GM19455 (cell line): ENCODE results near the gene OR2A42.
"Not testable (repeated sequence)": the region's sequence is repeated elsewhere in the genome, so short reads cannot be mapped to it uniquely, and the experiment has no call there.

Experiments used
- ATAC-seq: cut with Tn5 transposase; IDR thresholded peaks from one replicate; pipeline ENCODE4 v1.9.1; 2021; ENCODE audit not compliant: unreplicated experiment

Gene OR2A42, protein sequence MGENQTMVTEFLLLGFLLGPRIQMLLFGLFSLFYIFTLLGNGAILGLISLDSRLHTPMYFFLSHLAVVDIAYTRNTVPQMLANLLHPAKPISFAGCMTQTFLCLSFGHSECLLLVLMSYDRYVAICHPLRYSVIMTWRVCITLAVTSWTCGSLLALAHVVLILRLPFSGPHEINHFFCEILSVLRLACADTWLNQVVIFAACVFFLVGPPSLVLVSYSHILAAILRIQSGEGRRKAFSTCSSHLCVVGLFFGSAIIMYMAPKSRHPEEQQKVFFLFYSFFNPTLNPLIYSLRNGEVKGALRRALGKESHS

DNA sequence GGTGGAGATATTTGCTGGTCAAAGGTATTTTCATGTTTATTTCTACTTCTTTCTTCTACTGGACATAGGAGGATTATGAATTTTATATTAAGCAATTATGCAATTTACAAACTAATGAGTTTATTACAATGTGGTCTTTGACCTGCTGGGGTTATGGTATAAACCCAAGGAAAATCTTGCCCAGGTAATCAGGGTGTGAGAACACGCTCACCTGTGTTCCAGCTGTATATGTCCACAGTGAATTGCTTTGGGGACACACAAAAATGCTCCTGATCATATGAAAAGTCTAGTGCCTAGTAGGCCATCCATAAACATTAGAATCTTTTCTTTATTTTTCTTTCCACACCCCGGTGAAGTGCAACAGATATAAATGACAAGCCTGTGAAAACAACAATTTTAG, at the start of gene OR2A42:
Gene OR2A42, minus strand, starts transcription at position 241 of the 400 bp plus-strand sequence. CDS start 6,762 bp downstream, outside the sequence.
- not testable (repeated sequence) for ATAC-seq

DNA sequence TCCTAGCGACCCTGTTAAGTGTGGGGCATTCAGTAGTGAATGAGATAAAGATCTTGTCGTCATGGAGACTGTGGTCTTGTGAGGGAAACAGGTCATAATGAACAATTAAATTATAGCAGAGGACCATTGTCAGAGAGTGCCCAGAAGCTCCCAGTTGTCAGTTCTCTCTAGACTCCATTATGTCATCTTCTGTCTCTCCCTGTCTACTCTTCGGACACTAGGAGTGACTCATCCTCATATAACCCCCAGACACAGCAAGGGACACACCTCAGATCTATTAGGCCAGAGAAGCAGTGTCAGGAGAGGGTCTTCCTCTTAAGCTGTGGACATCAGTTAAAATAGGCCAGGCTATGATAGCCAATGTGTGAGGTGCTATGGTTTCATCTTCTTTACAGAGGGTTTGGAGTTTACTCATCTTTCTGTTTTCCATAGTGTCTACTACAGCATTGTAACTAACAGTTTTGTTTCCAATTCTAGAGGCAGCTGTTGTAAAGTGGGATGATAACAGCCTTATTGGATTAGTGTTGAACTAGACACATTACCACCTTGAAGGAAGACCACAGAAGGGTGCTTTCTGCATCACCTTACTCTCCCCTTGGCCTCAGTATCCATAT, 47.9 kb upstream of the OR2A42 start:
- not testable (repeated sequence) for ATAC-seq

DNA sequence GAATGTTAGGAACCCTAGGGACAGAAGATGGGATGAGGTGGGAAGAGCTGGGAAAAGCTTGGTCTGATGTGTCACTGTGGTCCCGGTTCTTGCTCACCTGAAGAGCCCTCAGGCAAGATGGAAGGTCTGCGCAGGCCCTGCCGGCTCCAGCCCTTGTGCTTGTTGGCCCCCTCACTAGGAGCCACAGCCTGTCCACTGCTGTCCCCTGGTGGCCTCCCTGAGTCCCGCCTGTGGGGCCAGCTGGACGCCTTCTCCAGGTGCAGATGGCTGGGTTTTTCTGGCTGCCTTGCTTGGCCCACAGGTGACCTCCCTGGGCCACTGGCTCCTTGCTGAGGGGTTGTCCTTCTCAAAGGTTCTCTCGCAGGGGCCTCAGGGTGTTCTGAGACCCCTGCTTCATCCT, 44.3 kb upstream of the OR2A42 start:
- not testable (repeated sequence) for ATAC-seq

DNA sequence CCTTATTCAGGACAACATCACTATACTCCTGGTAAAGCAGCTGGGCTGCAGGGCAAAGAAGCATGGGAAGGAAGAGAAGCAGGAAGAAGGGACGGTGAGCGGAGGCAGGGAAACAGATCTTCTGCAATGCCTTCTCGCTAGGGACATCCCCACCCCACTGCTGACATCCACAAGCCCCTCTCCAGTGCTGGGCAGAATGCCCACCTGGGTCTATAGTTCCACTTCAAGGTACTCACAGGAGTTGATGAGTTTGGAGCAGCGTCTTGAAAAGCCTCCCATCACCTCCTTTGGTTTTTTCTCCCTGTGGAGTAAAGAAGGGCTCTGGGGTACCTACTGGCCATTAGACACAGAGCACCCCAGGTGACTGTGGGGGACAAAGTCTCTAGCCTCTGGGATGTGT, 43.1 kb upstream of the OR2A42 start:
- ATAC-seq, result not testable (repeated sequence)

DNA sequence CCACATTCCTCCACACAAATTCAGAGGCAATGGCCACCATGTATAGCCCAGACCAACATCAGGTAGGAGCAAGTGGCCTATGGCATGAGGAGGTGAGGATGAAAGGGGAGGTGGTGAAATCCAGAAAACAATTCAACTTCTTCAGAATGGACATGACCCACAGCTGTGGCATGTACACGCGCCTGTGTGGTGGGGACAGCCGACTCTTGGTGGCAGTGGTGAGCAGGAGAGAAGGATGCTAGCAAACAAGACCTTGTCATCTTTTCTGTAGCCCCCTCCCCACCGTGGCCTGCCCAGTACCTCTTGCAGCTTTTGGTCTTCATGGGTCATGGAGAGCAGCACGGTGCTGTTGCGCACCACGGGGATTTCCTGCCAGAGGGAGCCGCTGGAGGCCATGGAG, 42.6 kb upstream of the OR2A42 start:
- ATAC-seq, result not testable (repeated sequence)

DNA sequence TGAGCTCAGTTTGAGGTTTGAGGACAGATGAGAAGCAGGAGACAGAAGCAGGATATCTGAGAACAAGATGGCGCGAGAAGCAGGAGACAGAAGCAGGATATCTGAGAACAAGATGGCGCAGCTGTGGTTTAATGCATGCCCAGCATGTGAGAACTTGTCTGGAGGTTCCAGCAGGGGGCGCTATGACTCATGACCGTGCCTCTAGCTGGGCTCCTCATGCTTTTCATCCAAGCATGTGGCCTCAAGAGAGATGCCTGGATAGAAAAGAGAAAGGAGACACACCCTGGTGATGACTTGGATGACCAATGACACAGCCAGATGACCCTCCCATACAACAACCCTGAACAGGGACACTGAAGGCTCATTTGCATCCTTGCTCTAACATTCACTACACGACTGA, 40.6 kb upstream of the OR2A42 start:
- not testable (repeated sequence) for ATAC-seq

DNA sequence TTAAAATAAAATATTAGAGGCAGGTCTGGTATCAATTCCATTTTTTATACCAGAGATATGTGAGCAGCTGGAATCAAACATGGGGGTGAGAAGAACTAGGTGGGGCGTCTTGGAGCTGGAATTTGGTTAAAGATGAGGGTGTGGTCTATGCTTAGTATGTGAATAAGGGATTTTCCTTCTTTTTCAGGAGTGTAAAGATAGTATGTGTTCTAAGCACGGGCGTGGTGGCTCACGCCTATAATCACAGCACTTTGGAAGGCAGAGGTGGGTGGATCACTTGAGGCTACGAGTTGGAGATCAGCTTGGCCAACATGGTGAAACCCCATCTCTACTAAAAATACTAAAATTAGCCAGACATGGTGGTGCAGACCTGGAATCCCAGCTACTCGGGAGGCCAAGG, 35.9 kb upstream of the OR2A42 start:
- not testable (repeated sequence) for ATAC-seq

DNA sequence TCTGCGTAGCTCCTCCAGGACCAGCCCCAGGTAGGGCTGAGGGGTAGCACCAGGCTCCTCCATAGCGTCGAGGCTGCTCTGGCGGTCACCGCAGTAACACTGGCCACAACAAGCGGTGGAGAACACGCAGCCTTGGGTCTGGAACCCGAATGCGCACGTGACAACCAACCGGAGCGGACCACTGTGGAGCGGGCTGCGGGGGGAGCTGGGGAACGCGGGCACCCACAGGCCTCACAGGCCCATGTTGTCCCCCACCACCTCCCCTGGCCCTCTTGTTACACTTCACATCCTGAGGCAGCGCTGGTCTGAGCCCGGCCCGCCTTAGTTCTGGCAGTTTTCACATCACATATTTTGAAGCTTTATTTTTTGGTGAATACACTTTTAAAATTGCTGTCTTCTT, 29.8 kb upstream of the OR2A42 start, which contains the start of gene CTAGE8:
Gene CTAGE8, minus strand, starts transcription at position 101 of the 400 bp plus-strand sequence. Its CDS starts 38 bp downstream, at position 63.
- not testable (repeated sequence) for ATAC-seq

DNA sequence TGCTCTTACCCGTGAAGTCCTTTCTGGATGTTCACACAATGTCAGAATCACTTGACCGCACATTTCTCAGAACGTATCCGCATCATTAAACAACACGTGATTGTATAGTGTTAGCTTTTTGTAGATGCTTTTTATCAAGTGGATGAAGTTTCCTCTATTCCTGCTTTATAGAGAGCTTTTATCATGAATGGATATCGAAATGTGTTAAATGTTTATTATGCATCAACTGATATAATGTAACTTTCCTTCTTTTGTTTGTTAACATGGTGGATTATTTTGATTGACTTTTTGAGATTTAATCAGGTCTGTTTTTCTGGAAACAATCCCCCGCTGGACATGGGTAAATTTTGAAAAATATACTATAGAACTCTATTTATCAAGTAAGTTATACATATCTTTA, 25.3 kb upstream of the OR2A42 start, which contains the start of gene OR2A7:
Gene OR2A7, minus strand, starts transcription at position 101 of the 400 bp plus-strand sequence. CDS start 5,164 bp downstream, outside the sequence.
- ATAC-seq, result not testable (repeated sequence)

DNA sequence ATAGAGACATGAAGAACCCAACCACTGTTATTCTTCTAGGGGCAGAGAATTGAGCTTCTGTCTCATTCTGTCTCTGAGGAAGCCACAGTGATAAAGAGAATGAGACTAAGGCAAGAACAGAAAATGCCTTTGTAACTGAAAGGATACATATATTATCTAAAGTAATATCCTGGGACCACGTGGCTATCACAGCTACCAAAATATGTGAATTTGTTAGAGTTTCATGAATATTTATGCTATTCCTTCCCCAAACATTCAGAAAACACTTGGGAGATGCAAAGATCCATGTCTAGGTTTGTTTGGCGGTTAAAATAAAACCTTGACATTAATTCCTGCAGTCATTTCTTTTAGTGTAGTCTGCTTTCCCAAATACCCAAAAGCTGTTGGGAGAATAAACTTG, 22.7 kb upstream of the OR2A42 start:
- not testable (repeated sequence) for ATAC-seq

DNA sequence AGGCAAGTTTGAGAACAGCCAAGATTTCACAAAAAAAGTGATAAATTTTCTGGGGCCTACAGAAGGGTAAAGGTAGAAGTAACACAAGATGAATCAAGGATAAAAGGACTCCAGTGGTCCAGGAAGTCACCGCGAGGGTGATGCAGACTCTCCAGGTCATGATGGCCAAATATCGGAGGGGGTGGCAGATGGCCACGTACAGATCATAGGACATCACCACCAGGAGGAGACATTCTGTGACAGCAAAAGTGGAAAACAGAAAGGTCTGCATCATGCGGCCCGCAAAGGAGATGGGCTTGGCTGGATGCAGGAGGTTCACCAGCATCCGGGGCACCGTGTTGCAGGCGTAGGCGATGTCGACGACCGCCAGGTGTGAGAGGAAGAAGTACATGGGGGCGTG, 19.7 kb upstream of the OR2A42 start:
- ATAC-seq, result not testable (repeated sequence)

DNA sequence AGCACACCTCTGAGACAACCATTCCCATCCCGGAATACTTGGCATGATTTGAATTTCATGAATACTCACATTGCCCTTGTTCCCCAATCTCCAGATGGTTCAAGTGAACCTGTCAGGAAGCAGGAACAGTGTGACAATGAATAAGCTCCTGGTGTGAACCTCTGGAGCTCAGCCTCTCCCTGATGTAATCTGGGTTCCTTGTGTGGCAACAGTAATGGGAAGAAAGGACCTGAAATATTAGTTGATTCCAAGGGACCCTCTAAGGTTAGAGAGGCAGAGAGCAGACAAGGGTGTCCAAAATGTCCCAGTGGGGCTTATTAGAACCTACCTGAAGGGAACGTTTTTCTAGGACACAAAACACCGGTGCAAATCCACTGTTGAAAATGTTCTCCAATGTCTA, 16.7 kb upstream of the OR2A42 start:
- ATAC-seq, result no peak

DNA sequence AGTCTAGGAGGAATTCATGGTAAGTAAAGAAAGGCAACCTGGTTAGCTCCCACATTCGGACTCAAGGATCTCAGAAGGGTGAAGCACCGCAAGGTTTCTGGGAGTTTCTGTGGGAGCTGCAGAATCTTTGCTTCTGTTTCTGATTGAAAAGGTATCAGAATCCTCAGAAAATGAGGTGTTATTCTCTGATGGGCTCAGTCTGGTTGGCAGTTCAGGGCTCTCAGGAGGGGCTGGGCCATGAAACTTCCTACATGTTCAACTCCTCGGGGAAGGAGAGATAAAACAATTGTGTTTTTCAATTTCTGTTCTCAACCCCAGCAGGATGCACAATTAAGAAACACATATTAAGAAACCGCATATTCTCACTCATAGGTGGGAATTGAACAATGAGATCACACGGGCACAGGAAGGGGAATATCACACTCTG, 16.1 kb upstream of the OR2A42 start:
- no peak for ATAC-seq

DNA sequence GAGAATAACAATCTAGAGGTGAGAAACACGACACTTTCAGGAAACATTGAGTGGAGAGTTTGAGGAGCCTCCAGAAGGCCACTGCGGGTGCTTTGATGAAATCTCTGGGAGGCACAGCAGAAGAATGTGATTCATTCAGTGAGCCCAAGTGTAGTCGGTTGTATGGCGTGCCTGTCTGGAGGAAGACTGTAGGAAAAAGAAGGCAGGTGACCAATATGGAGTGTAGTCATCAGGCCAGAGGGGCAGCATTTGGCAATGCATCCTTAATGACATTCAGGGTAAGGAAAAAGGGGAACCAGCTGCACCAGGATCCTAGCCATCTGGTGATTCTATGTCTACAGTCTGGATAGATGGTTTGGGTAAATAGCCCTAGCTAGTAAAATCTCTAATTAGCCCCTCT, 12.9 kb upstream of the OR2A42 start:
- ATAC-seq, result not testable (repeated sequence)

DNA sequence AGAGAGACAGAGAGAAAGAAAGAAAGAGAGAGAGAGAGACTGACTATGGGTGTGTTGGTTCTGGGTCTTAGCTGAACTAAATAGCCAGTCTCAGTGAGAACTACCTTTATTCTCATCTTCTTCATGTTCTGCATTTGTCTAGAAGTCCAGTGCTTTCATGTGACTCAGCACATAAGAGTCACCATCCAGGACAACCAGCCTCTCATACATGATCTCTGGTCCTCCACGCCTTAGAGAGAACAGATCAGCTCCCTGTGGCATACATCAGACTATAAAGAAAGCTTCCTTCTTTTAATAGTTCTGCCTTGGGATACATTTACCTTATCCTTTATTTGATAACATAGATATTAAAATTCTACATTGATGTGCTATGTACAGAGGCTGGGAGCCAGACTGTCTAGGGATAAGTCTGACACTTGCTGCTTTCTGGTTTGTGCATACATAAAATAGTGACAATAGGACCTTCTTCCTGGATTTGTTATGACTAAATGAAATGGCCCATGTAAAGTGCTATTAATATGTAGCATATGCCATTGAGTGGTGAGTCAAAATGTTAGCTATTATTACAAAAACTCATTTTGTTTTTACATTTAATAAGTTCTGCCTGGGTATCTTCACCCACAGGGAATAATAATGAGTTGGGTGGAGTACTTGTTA, 8.4 kb upstream of the OR2A42 start:
- ATAC-seq, result not testable (repeated sequence)

DNA sequence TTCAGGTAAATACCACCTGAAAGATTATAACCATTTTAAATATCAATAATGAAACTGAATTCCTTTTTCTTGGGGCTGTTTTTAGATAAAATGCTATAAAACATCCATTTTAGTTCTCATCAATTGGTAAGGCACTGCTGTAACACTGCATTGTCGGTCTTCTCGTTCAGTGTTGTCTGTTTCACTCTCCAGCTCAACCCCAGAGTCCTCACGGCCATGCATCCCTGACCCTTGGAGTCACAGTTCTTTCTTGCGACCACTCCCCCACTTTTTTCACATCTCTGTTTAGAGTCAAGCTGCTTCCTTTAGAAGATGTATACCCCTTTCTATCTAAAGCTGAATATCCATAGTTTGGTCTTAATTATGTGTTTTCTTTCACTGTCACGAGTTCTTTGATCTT, 7.6 kb upstream of the OR2A42 start:
- ATAC-seq, result not testable (repeated sequence)

DNA sequence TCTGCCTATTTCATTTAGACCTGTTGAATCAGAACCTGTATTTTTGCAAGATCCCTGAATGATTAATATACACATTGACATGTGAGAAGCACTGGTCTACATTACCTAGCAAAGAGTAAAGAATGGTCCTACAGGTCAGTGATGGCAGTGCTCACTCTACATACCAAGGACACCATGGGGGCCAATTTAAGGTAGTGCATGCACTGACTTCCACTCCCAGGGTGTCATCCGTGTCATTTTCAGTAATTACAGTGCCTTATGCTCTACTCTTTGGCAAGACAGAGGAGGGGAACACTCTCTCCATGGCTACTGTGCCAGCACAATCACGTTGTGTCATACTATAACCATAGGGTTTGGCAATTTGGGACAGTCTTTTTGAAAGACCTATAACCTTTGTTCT, 6.0 kb upstream of the OR2A42 start:
- ATAC-seq, result not testable (repeated sequence)

DNA sequence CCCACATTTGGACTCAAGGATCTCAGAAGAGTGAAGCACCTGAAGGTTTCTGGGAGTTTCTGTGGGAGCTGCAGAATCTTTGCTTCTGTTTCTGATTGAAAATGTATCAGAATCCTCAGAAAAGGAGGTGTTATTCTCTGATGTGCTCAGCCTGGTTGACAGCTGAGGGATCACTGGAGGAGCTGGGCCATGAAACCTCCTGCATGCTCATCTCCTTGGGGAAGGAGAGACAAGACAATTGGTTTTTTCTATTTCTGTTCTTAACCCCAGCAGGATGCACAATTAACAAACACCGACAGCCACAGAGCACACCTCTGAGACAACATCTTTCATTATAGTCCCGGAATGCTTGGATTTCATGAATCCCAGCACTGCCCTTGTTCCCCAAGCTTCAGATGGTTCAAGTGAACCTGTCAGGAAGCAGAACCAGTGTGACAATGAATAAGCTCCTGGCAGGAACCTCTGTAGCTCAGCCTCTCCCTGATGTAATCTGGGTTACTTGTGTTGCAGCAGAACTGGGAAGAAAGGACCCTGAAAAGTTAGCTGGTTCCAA, 799 bp downstream of the OR2A42 start:
- not testable (repeated sequence) for ATAC-seq

DNA sequence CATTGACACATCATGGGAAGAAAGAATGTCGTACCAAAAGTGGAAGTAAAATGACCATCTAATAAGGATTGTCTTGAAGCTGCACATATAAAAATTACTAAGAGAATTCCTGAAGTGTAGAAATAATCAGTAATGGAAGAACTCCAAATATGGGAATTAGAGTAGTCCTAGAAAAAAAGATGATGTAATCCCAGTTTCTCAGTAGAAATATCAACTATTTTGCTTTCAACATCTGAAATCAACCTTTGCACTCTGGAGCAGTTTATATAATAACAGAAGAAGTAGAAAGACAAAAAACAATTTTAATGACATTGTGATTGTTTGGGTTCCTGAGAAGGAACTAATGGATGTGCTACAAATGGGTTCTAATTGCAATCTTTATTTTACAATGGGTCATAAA, 6.4 kb downstream of the OR2A42 start:
- not testable (repeated sequence) for ATAC-seq

DNA sequence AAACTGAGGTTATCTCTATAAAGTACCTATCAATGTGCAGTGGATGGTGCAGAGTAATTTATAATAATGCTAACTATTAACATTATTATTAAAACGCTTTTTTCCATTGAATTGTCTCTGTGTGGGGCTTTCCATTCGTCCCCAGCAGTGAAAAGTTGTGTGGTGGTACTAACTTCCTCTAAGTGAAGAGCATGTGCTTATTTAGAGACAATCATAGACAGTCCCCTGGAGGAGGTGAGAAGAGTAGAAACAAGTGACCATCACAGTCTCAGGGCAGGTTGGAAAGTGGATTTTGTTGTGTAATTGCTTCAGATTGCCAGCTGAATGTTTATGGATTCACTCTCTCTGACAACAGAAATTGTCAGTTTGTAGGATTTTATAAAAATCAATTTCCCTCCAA, 8.4 kb downstream of the OR2A42 start:
- not testable (repeated sequence) for ATAC-seq

DNA sequence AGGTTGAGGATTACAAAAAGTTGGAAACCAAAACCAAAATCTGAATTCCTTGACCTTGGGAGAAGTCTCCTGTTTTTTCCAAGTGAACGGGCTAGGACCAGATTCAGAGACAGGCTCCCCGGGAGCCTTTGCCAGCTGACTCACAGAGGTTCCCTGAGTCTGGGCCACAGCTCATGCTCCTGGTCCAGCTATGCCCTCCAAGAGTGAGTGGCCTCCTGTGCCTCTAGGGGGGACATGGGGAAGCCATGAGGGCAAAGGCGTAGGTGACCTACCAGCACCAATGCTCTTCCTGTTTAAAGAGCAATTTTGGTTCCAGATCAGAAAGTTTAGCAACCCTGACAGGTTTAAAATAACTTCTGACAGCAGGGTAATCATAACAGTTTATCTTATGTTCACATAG, 10.6 kb downstream of the OR2A42 start:
- not testable (repeated sequence) for ATAC-seq
